Colonic mucosa (tissue), 4 donors: Measurements from ENCODE around the gene SHISAL1. TPM values are rescaled to one million over a fixed set of nuclear protein-coding genes. Genes with fewer than 3 reads are reported as not detected.

Source experiments
- DNase-seq: peaks from one replicate; pipeline ENCODE4 v3.0.0-alpha.2; 2020
- H3K27ac ChIP-seq: fragments of 200-600 bp; one replicate; pipeline ENCODE4 v1.8.0; 2021
- H3K27me3 ChIP-seq: fragments of 200-600 bp; one replicate; pipeline ENCODE4 v1.8.0; 2021
- H3K36me3 ChIP-seq: fragments of 200-600 bp; one replicate; pipeline ENCODE4 v1.8.0; 2021
- H3K4me1 ChIP-seq: fragments of 200-600 bp; one replicate; pipeline ENCODE4 v1.8.0; 2021; ENCODE audit warnings: mild to moderate bottlenecking
- H3K4me3 ChIP-seq: fragments of 200-600 bp; one replicate; pipeline ENCODE4 v1.8.0; 2021
- H3K9ac ChIP-seq, 2 donors: one replicate each; pipeline ENCODE4 v1.7.0; 2013; ENCODE audit warnings: control low read depth in 2 of 2, low read depth in 2 of 2, low read length in 2 of 2
- H3K9me3 ChIP-seq: fragments of 200-600 bp; one replicate; pipeline ENCODE4 v1.8.0; 2021
- intact Hi-C: fragments of 100-400 bp; cut with DNase I; formaldehyde crosslinking; loops from one replicate; pipeline ENCODE4 v1.14.1; 2022
- total RNA-seq, 2 donors: library from RNA; stranded (reverse); fragmentation: NEBNext Ultra II Directional in 1 of 2; extraction: Animal tissue kit (Norgen Biotek cat#: 25700) in 1 of 2; gene quantifications; one replicate each; pipeline ENCODE4 v1.2.1, GENCODE V29; 2021
- TF ChIP-seq, protein P1 (sequence below): fragments of 200-600 bp; IDR thresholded peaks from one replicate; pipeline ENCODE4 v1.8.0; 2022; ENCODE audit warnings: antibody characterized with exemption, mild to moderate bottlenecking
- donor health status: healthy.
- donor health status: DM: no; HTN: no; CAD: no.
- donor health status: DM: no; HTN: no; CAD: no.

SHISAL1 gene
- total RNA-seq, 2 donors from 2014 or later: 0.27 to 6.6 TPM

GRCh38 chr22:44289414-44290171 lies 23.2 kb downstream of the SHISAL1 start:
- Histone ChIP-seq H3K27ac (peak overlapping the region; percentile 17), H3K9ac (no peak overlapping the region), H3K27me3 (no peaks in the 10 kb centered on the region), H3K9me3 (no peaks in the 10 kb centered on the region), H3K4me1 (no peaks in the 10 kb centered on the region), H3K36me3 (no peaks in the 10 kb centered on the region), H3K4me3 (no peak overlapping the region)
- intact Hi-C loops: no loop called here
- no peak for DNase-seq
- TF ChIP-seq, protein P1, sequence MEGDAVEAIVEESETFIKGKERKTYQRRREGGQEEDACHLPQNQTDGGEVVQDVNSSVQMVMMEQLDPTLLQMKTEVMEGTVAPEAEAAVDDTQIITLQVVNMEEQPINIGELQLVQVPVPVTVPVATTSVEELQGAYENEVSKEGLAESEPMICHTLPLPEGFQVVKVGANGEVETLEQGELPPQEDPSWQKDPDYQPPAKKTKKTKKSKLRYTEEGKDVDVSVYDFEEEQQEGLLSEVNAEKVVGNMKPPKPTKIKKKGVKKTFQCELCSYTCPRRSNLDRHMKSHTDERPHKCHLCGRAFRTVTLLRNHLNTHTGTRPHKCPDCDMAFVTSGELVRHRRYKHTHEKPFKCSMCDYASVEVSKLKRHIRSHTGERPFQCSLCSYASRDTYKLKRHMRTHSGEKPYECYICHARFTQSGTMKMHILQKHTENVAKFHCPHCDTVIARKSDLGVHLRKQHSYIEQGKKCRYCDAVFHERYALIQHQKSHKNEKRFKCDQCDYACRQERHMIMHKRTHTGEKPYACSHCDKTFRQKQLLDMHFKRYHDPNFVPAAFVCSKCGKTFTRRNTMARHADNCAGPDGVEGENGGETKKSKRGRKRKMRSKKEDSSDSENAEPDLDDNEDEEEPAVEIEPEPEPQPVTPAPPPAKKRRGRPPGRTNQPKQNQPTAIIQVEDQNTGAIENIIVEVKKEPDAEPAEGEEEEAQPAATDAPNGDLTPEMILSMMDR: no peak

GRCh38 chr22:44288913-44289312 lies 23.8 kb downstream of the SHISAL1 start:
- TF ChIP-seq, protein P1: no peak
- Histone ChIP-seq H3K4me3 (no peak overlapping the region), H3K36me3 (no peaks in the 10 kb centered on the region), H3K4me1 (no peaks in the 10 kb centered on the region), H3K9me3 (no peaks in the 10 kb centered on the region), H3K27ac (peak overlapping the region; percentile 17), H3K27me3 (no peaks in the 10 kb centered on the region), H3K9ac (no peak overlapping the region)
- intact Hi-C loops: no loop called here
- DNase-seq: no peak

GRCh38 chr22:44287741-44288140 lies 25.0 kb downstream of the SHISAL1 start:
- no peak for DNase-seq
- intact Hi-C loops: no loop called here
- Histone ChIP-seq H3K36me3 (no peaks in the 10 kb centered on the region), H3K27me3 (no peaks in the 10 kb centered on the region), H3K4me1 (no peaks in the 10 kb centered on the region), H3K4me3 (no peak overlapping the region), H3K27ac (no peak overlapping the region), H3K9me3 (no peaks in the 10 kb centered on the region), H3K9ac (no peak overlapping the region)
- TF ChIP-seq, protein P1: no peak

DNA sequence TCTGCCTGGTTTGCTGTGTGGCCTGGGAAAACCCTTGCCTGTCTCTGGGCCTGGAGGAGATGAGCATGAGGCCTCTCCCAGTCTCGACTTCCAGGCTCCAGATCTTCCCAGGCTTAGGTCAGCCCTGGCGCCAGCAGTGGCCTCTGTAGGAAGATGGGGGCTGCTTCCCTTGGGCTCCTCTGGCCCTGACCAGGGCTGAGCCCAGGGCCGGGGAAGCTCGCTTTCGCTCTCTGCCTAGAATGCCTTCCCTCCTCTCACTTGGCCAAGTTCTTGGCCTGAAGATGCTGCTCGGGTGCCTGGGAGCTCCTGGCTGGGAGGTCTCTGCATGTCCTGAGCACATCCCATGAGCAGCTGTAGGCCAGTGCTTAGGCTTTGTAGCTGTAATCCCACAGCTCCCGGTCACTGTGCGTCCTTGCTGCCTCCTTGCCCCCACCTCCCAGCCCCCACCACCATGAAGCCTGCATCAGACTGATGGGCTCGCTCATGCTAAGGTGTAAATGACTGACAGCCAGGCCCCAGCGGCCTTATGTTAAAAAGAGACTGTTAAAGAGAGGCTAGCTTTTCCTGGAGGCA lies 25.5 kb downstream of the SHISAL1 start:
- no peak overlapping the region for H3K4me3 ChIP-seq
- no peak overlapping the region for H3K9ac ChIP-seq
- H3K9me3 ChIP-seq: no peaks in the 10 kb centered on the region
- H3K4me1 ChIP-seq: no peaks in the 10 kb centered on the region
- TF ChIP-seq, protein P1: no peak
- no peak overlapping the region for H3K27ac ChIP-seq
- H3K27me3 ChIP-seq: no peaks in the 10 kb centered on the region
- H3K36me3 ChIP-seq: no peaks in the 10 kb centered on the region
- intact Hi-C loops: no loop called here
- no peak for DNase-seq

GRCh38 chr22:44286646-44287045 lies 26.1 kb downstream of the SHISAL1 start:
- Histone ChIP-seq H3K27me3 (no peaks in the 10 kb centered on the region), H3K9ac (no peak overlapping the region), H3K27ac (no peak overlapping the region), H3K4me3 (no peak overlapping the region), H3K4me1 (no peaks in the 10 kb centered on the region), H3K36me3 (no peaks in the 10 kb centered on the region), H3K9me3 (no peaks in the 10 kb centered on the region)
- TF ChIP-seq, protein P1: no peak
- no peak for DNase-seq
- intact Hi-C loops: no loop called here
